ENCODE measurements around the gene F5. TPM values are rescaled to one million over a fixed set of nuclear protein-coding genes. Genes with fewer than 3 reads are reported as not detected.

F5 gene
- total and polyA plus RNA-seq, 2 of the 13 experiments (the other 11 are each of a cell fraction or from before 2014, with no cell fraction given): 38.3 to 64.0 TPM

GRCh38 chr1:169584483-169585144 lies 1.7 kb downstream of the F5 start (continued):
- no peak for TF ChIP-seq RFX1 (IDR thresholded peaks at IDR 0.05)
- TF ChIP-seq MAX (IDR thresholded peaks at IDR 0.05): peak; percentile 41
- no peak for TF ChIP-seq ZNF557 (CRISPR knock-in tag; IDR thresholded peaks at IDR 0.05)
- TF ChIP-seq MED1 (CRISPR knock-in tag; IDR thresholded peaks at IDR 0.05): peak; percentile 82
- TF ChIP-seq MEIS2 (CRISPR knock-in tag; IDR thresholded peaks at IDR 0.05): no peak
- no peak for TF ChIP-seq TOE1 (CRISPR knock-in tag; IDR thresholded peaks at IDR 0.05)
- TF ChIP-seq ZNF576 (CRISPR knock-in tag; IDR thresholded peaks at IDR 0.05): no peak
- TF ChIP-seq NFAT5 (CRISPR knock-in tag; IDR thresholded peaks at IDR 0.05): no peak
- TF ChIP-seq, protein P1, sequence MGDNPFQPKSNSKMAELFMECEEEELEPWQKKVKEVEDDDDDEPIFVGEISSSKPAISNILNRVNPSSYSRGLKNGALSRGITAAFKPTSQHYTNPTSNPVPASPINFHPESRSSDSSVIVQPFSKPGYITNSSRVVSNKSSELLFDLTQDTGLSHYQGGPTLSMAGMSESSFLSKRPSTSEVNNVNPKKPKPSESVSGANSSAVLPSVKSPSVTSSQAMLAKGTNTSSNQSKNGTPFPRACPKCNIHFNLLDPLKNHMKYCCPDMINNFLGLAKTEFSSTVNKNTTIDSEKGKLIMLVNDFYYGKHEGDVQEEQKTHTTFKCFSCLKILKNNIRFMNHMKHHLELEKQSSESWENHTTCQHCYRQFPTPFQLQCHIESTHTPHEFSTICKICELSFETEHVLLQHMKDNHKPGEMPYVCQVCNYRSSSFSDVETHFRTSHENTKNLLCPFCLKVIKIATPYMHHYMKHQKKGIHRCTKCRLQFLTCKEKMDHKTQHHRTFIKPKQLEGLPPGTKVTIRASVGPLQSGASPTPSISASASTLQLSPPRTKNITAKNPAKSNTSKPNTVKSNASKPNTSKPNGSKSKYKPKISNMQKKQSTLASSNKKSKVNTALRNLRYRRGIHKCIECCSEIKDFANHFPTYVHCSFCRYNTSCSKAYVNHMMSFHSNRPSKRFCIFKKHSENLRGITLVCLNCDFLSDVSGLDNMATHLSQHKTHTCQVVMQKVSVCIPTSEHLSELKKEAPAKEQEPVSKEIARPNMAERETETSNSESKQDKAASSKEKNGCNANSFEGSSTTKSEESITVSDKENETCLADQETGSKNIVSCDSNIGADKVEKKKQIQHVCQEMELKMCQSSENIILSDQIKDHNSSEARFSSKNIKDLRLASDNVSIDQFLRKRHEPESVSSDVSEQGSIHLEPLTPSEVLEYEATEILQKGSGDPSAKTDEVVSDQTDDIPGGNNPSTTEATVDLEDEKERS (CRISPR knock-in tag; IDR thresholded peaks at IDR 0.05): no peak
- no peak; the same call in 1 of the 2 replicates for TF ChIP-seq ZNF556 (CRISPR knock-in tag; IDR thresholded peaks at IDR 0.05; ENCODE audit: borderline replicate concordance)
- peak; percentile 12; the same call in 1 of the 2 replicates for TF ChIP-seq CHD4 (IDR thresholded peaks at IDR 0.05; ENCODE audit: borderline replicate concordance, low read length)
- TF ChIP-seq, protein P2, sequence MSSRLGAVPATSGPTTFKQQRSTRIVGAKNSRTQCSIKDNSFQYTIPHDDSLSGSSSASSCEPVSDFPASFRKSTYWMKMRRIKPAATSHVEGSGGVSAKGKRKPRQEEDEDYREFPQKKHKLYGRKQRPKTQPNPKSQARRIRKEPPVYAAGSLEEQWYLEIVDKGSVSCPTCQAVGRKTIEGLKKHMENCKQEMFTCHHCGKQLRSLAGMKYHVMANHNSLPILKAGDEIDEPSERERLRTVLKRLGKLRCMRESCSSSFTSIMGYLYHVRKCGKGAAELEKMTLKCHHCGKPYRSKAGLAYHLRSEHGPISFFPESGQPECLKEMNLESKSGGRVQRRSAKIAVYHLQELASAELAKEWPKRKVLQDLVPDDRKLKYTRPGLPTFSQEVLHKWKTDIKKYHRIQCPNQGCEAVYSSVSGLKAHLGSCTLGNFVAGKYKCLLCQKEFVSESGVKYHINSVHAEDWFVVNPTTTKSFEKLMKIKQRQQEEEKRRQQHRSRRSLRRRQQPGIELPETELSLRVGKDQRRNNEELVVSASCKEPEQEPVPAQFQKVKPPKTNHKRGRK (CRISPR knock-in tag; IDR thresholded peaks at IDR 0.05): no peak
- 0 out of 2 replicates have a peak, but pooled peaks have one; percentile 46 for TF ChIP-seq MBD4 (IDR thresholded peaks at IDR 0.05; ENCODE audit: borderline replicate concordance, low read length)
- TF ChIP-seq NCOA2 (CRISPR knock-in tag; IDR thresholded peaks at IDR 0.05): 0 out of 2 replicates have a peak, but pooled peaks have one; percentile 24
- TF ChIP-seq NR2F2 (IDR thresholded peaks at IDR 0.05; ENCODE audit: borderline replicate concordance, low read depth): peak; percentile 28; the same call in 1 of the 2 replicates
- no peak for TF ChIP-seq ZFYVE20 (CRISPR knock-in tag; IDR thresholded peaks at IDR 0.05; ENCODE audit: borderline replicate concordance, low read depth)
- TF ChIP-seq GATAD2A (CRISPR knock-in tag; IDR thresholded peaks at IDR 0.05): peak; percentile 77
- peak; percentile 60 for TF ChIP-seq ARID3A (IDR thresholded peaks at IDR 0.05; ENCODE audit: low read depth, low read length)

Data from HepG2 (cell line).